WTC11 (cell line): ENCODE results near the gene CYP46A1.

ENCODE experiments used
- ATF6 ChIP-seq: sonication (generic); formaldehyde crosslinking; IDR thresholded peaks from 2 replicates; pipeline ENCODE4 v1.8.1; 2023; ENCODE audit warnings: mild to moderate bottlenecking, missing genetic modification reagents
- CTCF ChIP-seq: fragments of 200-600 bp; IDR thresholded peaks from 2 replicates; pipeline ENCODE4 v1.8.0; 2022; ENCODE audit warnings: antibody characterized with exemption
- ERG ChIP-seq: fragments of 250-450 bp; sonication (Bioruptor Pico); IDR thresholded peaks from 2 replicates; pipeline ENCODE4 v1.8.0; 2021; ENCODE audit warnings: mild to moderate bottlenecking
- FOXJ3 ChIP-seq: sonication (generic); formaldehyde crosslinking; IDR thresholded peaks from 2 replicates; pipeline ENCODE4 v1.9.0; 2021; ENCODE audit warnings: missing genetic modification reagents, mild to moderate bottlenecking, borderline replicate concordance
- FOXP1 ChIP-seq: sonication (generic); formaldehyde crosslinking; IDR thresholded peaks from 2 replicates; pipeline ENCODE4 v1.8.0; 2022; ENCODE audit warnings: missing genetic modification reagents, mild to moderate bottlenecking, moderate library complexity, borderline replicate concordance
- IRF1 ChIP-seq: sonication (generic); formaldehyde crosslinking; IDR thresholded peaks from 2 replicates; pipeline ENCODE4 v1.8.0; 2023; ENCODE audit warnings: missing genetic modification reagents
- JUN ChIP-seq: sonication (generic); formaldehyde crosslinking; IDR thresholded peaks from 2 replicates; pipeline ENCODE4 v1.8.0; 2023; ENCODE audit warnings: mild to moderate bottlenecking, missing genetic modification reagents
- NR1H2 ChIP-seq: sonication (generic); formaldehyde crosslinking; IDR thresholded peaks from 2 replicates; pipeline ENCODE4 v1.9.0; 2021; ENCODE audit warnings: mild to moderate bottlenecking, moderate library complexity, missing genetic modification reagents
- ZNF121 ChIP-seq: sonication (generic); formaldehyde crosslinking; IDR thresholded peaks from 2 replicates; pipeline ENCODE4 v1.8.0; 2023; ENCODE audit warnings: missing genetic modification reagents
- ZNF232 ChIP-seq: sonication (generic); formaldehyde crosslinking; IDR thresholded peaks from 2 replicates; pipeline ENCODE4 v1.8.0; 2022; ENCODE audit warnings: mild to moderate bottlenecking, missing genetic modification reagents
- ZNF512 ChIP-seq: sonication (generic); formaldehyde crosslinking; IDR thresholded peaks from 2 replicates; pipeline ENCODE4 v1.8.1; 2022; ENCODE audit warnings: missing genetic modification reagents, borderline replicate concordance

- no peak for TF ChIP-seq CTCF
- no peak for TF ChIP-seq ZNF512
- TF ChIP-seq ZNF232 (CRISPR knock-in tag): no peak
- TF ChIP-seq FOXJ3 (CRISPR knock-in tag): no peak
- TF ChIP-seq ERG (CRISPR knock-in tag): no peak
- TF ChIP-seq JUN: no peak
- TF ChIP-seq NR1H2 (CRISPR knock-in tag): no peak
- TF ChIP-seq ZNF121: no peak
- no peak for TF ChIP-seq ATF6 (CRISPR knock-in tag)
- no peak for TF ChIP-seq FOXP1 (CRISPR knock-in tag)
- no peak for TF ChIP-seq IRF1
Observed at GRCh38 chr14:99740411-99740810, 56.3 kb downstream of the CYP46A1 start.
